HG03565 (cell line): ENCODE results near the gene B4GAT1.
"Not testable (repeated sequence)": the region's sequence is repeated elsewhere in the genome, so short reads cannot be mapped to it uniquely, and the experiment has no call there.

Source experiments
- ATAC-seq: cut with Tn5 transposase; IDR thresholded peaks from one replicate; pipeline ENCODE4 v1.9.1; 2021; ENCODE audit warnings: mild to moderate bottlenecking, moderate library complexity; ENCODE audit not compliant: unreplicated experiment

Gene B4GAT1

GRCh38 chr11:66311965-66312548 lies 35.4 kb downstream of the B4GAT1 start:
- ATAC-seq: peak; percentile 69

GRCh38 chr11:66311470-66311964 lies 35.9 kb downstream of the B4GAT1 start:
- no peak for ATAC-seq

- ATAC-seq: not testable (repeated sequence)
Measured at GRCh38 chr11:66310803-66311440, 36.5 kb downstream of the B4GAT1 start.

- ATAC-seq: no peak
Measured at GRCh38 chr11:66310324-66310723, 37.1 kb downstream of the B4GAT1 start.

- ATAC-seq: no peak
Measured at GRCh38 chr11:66309475-66309874, 38.0 kb downstream of the B4GAT1 start.

GRCh38 chr11:66302656-66303055 lies 44.8 kb downstream of the B4GAT1 start:
- ATAC-seq: no peak

GRCh38 chr11:66299186-66299585 lies 48.2 kb downstream of the B4GAT1 start:
- ATAC-seq: no peak

GRCh38 chr11:66297610-66298009 lies 49.8 kb downstream of the B4GAT1 start:
- ATAC-seq: no peak
